Lung (tissue), 12 donors: ENCODE measurements around the gene UCHL1. TPM values are rescaled to one million over a fixed set of nuclear protein-coding genes. Genes with fewer than 3 reads are reported as not detected.

Experiments used
- ATAC-seq: fragments of 200-7000 bp; cut with Tn5 transposase; one replicate; pipeline ENCODE4 v1.9.1; 2020; ENCODE audit warnings: moderate number of reproducible peaks; ENCODE audit not compliant: insufficient read depth, low FRiP score
- DNase-seq, 3 donors: peaks; one replicate each; pipeline ENCODE4 v3.0.0-alpha.2; 2013 to 2017
- H3K27ac ChIP-seq, 2 donors: one replicate each; pipeline ENCODE4 v1.5.1; 2013; ENCODE audit warnings: mild to moderate bottlenecking in 2 of 2, moderate library complexity in 2 of 2, control low read depth in 1 of 2, inconsistent platforms in 1 of 2, low read depth in 1 of 2, low read length in 1 of 2
- H3K27me3 ChIP-seq, 3 donors: one replicate each; pipeline ENCODE4 v1.5.1; 2013; ENCODE audit warnings: low read length in 2 of 3; ENCODE audit not compliant: control insufficient read depth in 3 of 3, insufficient read depth in 3 of 3
- H3K36me3 ChIP-seq, 4 donors: one replicate each; pipeline ENCODE4 v1.5.1; 2013; ENCODE audit warnings: low read length in 4 of 4, mild to moderate bottlenecking in 1 of 4, moderate library complexity in 1 of 4; ENCODE audit not compliant: control insufficient read depth in 4 of 4, insufficient read depth in 4 of 4
- H3K4me1 ChIP-seq, 5 donors: one replicate each; pipeline ENCODE4 v1.5.1; 2013; ENCODE audit warnings: low read length in 5 of 5, mild to moderate bottlenecking in 2 of 5, moderate library complexity in 1 of 5; ENCODE audit not compliant: control insufficient read depth in 5 of 5, insufficient read depth in 5 of 5
- H3K4me3 ChIP-seq: one replicate; pipeline ENCODE4 v1.5.1; 2013; ENCODE audit warnings: mild to moderate bottlenecking, control low read depth, moderate library complexity
- H3K9ac ChIP-seq, 2 donors: one replicate each; pipeline ENCODE4 v1.5.1; 2013; ENCODE audit warnings: low read length in 2 of 2, control low read depth in 1 of 2; ENCODE audit not compliant: insufficient read depth in 1 of 2
- H3K9me3 ChIP-seq, 4 donors: one replicate each; pipeline ENCODE4 v1.5.1; 2013; ENCODE audit warnings: low read length in 3 of 4, mild to moderate bottlenecking in 1 of 4, moderate library complexity in 1 of 4; ENCODE audit not compliant: control insufficient read depth in 4 of 4, insufficient read depth in 3 of 4
- WGBS, 2 donors: extraction: QIAGEN DNeasy Blood & Tissue Kit; methylation state at CpG; one replicate each; pipeline ENCODE4 v1.1.7; 2013; 5-methylcytosine and 5-hydroxymethylcytosine counted together
- polyA plus RNA-seq, 2 donors: library from polyadenylated mRNA; stranded (reverse); fragments of 200-250 nt; gene quantifications; one replicate each; pipeline ENCODE4 v1.2.1, GENCODE V29; 2013
- total RNA-seq, 2 donors: library from RNA; depleted of rRNA in 1 of 2; stranded (reverse); fragments of >200 nt in 1 of 2; gene quantifications; one replicate each; pipeline ENCODE4 v1.2.1, GENCODE V29; 2014 to 2021
- TF ChIP-seq, protein P1 (sequence below): IDR thresholded peaks from 2 replicates; pipeline ENCODE4 v1.5.1; 2012; ENCODE audit warnings: mild to moderate bottlenecking; ENCODE audit errors: control extremely low read depth, extremely low read depth
- donor health status: control.
- donor health status: control.
- donor health status: Bipolar disorder and iron deficiency.
- donor health status: healthy.
- donor health status: DM: yes; HTN: yes; CAD: no.

The UCHL1 gene
- total and polyA plus RNA-seq, 4 donors = 6.9 to 38.2 (median 13.5) TPM

GRCh38 chr4:41287852-41288251 lies 31.1 kb downstream of the UCHL1 start:
- DNase-seq = no peak
- WGBS, 2 donors = 96 to 98% methylated on average over 10 of the region's 10 CpGs
- TF ChIP-seq, protein P1, sequence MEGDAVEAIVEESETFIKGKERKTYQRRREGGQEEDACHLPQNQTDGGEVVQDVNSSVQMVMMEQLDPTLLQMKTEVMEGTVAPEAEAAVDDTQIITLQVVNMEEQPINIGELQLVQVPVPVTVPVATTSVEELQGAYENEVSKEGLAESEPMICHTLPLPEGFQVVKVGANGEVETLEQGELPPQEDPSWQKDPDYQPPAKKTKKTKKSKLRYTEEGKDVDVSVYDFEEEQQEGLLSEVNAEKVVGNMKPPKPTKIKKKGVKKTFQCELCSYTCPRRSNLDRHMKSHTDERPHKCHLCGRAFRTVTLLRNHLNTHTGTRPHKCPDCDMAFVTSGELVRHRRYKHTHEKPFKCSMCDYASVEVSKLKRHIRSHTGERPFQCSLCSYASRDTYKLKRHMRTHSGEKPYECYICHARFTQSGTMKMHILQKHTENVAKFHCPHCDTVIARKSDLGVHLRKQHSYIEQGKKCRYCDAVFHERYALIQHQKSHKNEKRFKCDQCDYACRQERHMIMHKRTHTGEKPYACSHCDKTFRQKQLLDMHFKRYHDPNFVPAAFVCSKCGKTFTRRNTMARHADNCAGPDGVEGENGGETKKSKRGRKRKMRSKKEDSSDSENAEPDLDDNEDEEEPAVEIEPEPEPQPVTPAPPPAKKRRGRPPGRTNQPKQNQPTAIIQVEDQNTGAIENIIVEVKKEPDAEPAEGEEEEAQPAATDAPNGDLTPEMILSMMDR = no peak
- no peak overlapping the region for H3K27ac ChIP-seq
- no peaks in the 10 kb centered on the region for H3K27me3 ChIP-seq
- peaks cover 0 to 14% (median 6%) of the 10 kb centered on the region in 5 donors for H3K4me1 ChIP-seq
- H3K9me3 ChIP-seq = no peaks in the 10 kb centered on the region
- H3K4me3 ChIP-seq = no peak overlapping the region
- no peaks in the 10 kb centered on the region for H3K36me3 ChIP-seq
- no peak for ATAC-seq
- no peak overlapping the region for H3K9ac ChIP-seq

DNA sequence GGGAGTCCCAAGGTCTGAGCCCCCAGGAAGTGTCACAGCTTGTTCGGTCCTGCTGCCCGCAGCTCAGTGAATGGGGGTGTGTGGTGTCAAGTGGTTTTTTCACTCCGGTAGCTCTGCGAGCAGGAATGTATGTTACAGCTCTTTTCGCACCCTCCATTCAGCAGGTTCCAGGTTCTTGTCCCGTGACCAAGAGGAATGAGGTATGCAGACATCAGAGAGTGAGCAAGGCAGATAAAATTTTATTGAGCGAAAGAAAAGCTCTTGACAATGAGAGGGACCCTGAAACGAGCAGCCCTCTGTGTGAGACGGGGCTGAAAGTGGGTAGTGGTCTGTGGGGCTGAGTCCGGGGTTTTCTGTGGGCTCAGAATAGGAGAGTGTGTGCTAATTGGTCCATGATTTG lies 31.5 kb downstream of the UCHL1 start:
- TF ChIP-seq, protein P1 = no peak
- Histone ChIP-seq H3K4me1 (peaks cover 0 to 14% (median 6%) of the 10 kb centered on the region in 5 donors), H3K9ac (no peak overlapping the region), H3K9me3 (no peaks in the 10 kb centered on the region), H3K27ac (no peak overlapping the region), H3K27me3 (no peaks in the 10 kb centered on the region), H3K36me3 (no peaks in the 10 kb centered on the region), H3K4me3 (no peak overlapping the region)
- no peak for ATAC-seq
- DNase-seq = no peak
- 97 to 99% methylated on average over 10 of the region's 10 CpGs for WGBS, 2 donors

- Histone ChIP-seq H3K4me1 (peaks cover 0 to 10% (median 6%) of the 10 kb centered on the region in 5 donors), H3K9ac (no peak overlapping the region), H3K4me3 (no peak overlapping the region), H3K9me3 (peaks cover 0 to 7% (median 2%) of the 10 kb centered on the region in 4 donors), H3K27ac (no peak overlapping the region), H3K27me3 (no peaks in the 10 kb centered on the region), H3K36me3 (no peaks in the 10 kb centered on the region)
- DNase-seq (no peak), ATAC-seq (no peak)
- TF ChIP-seq, protein P1 = no peak
- 49 to 72% methylated on average over 4 of the region's 4 CpGs for WGBS, 2 donors
These were observed 33.8 kb downstream of the UCHL1 start for GRCh38 chr4:41290479-41290878.

DNA sequence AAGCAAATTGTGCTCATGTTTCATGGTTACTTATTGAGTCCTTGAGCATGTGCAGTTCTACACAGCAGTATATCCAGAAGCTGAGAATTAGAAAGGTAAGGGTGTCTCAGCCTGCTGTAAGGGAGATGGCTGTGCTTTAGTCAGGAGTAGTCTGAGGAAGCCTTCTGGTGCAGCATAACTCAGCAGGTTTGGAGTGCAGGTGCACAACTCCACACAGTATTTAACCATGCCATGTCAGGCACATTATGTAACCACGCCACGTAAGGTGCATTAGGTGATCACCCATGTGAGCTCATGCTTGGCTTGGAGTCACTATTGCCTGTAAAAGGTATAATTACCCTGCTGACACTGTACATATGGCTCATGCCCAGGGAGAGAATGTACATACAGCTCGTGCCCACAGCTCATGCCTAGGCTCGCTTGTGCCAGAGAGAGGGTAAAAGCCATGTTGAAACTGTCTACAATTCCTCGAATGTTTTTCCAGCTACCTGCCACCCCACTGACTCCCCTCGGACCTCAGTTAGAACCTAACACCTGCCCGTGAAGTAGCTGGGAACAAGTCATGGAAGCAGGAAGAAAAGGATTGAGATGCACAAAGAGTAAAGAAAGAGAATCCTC lies 37.8 kb downstream of the UCHL1 start:
- ATAC-seq (no peak), DNase-seq (peak in 1 of 3 donors; percentile 40)
- no peaks in the 10 kb centered on the region for H3K36me3 ChIP-seq
- 94 to 96% methylated on average over 7 of the region's 7 CpGs for WGBS, 2 donors
- peaks cover 0 to 7% (median 2%) of the 10 kb centered on the region in 4 donors for H3K9me3 ChIP-seq
- no peak overlapping the region for H3K27ac ChIP-seq
- H3K4me1 ChIP-seq = peaks cover 0 to 2% (median 0%) of the 10 kb centered on the region in 5 donors
- TF ChIP-seq, protein P1 = no peak
- no peak overlapping the region for H3K9ac ChIP-seq
- no peaks in the 10 kb centered on the region for H3K27me3 ChIP-seq
- H3K4me3 ChIP-seq = no peak overlapping the region
